Astrocyte (in vitro differentiated cells and primary cell): Measurements from ENCODE around the gene IPO7. TPM values are rescaled to one million over a fixed set of nuclear protein-coding genes. Genes with fewer than 3 reads are reported as not detected.
A peak's percentile ranks its signal among the peaks of the same experiment; 100 is the strongest.

ENCODE experiments used
- DNase-seq: peaks from one replicate; pipeline ENCODE4 v3.0.0-alpha.2; 2010; ENCODE audit warnings: low read depth
- FAIRE-seq: peaks from 2 replicates; lab custom pipeline; 2011; peaks lifted over from hg19 to GRCh38; lab: Jason Lieb, UNC
- H2AFZ ChIP-seq: 2 replicates; pipeline ENCODE4 v1.6.0; 2012; ENCODE audit warnings: low read depth, low read length, inconsistent platforms
- H3K27ac ChIP-seq: 2 replicates; pipeline ENCODE4 v1.5.1; 2011; ENCODE audit warnings: low read depth, low read length, inconsistent platforms
- H3K27me3 ChIP-seq: 2 replicates; pipeline ENCODE4 v1.6.0; 2011; ENCODE audit warnings: low read length, inconsistent platforms; ENCODE audit not compliant: insufficient read depth
- H3K36me3 ChIP-seq: 2 replicates; pipeline ENCODE4 v1.5.1; 2011; ENCODE audit warnings: low read length, inconsistent platforms; ENCODE audit not compliant: insufficient read depth
- H3K4me1 ChIP-seq: 2 replicates; pipeline ENCODE4 v1.5.1; 2011; ENCODE audit warnings: low read length, inconsistent platforms; ENCODE audit not compliant: insufficient read depth
- H3K4me2 ChIP-seq: 2 replicates; pipeline ENCODE4 v1.6.0; 2012; ENCODE audit warnings: low read length, inconsistent platforms
- H3K4me3 ChIP-seq: 2 replicates; pipeline ENCODE4 v1.5.1; 2011; ENCODE audit warnings: low read depth, mild to moderate bottlenecking, low read length, inconsistent platforms; ENCODE audit not compliant: insufficient read depth
- H3K79me2 ChIP-seq: 2 replicates; pipeline ENCODE4 v1.6.0; 2012; ENCODE audit warnings: mild to moderate bottlenecking, low read length, inconsistent platforms; ENCODE audit not compliant: insufficient read depth
- H3K9ac ChIP-seq: 2 replicates; pipeline ENCODE4 v1.6.0; 2012; ENCODE audit warnings: mild to moderate bottlenecking, low read length, inconsistent platforms
- H3K9me3 ChIP-seq: 2 replicates; pipeline ENCODE4 v1.5.1; 2012; ENCODE audit warnings: low read depth, mild to moderate bottlenecking, low read length, inconsistent platforms; ENCODE audit not compliant: insufficient read depth
- H4K20me1 ChIP-seq: 2 replicates; pipeline ENCODE4 v1.6.0; 2012; ENCODE audit warnings: low read length, inconsistent platforms; ENCODE audit not compliant: insufficient read depth
- H3K27ac Mint-ChIP-seq: one replicate; pipeline ENCODE4 v1.8.0; 2021; ENCODE audit warnings: mild to moderate bottlenecking, mixed read lengths; ENCODE audit not compliant: unreplicated experiment
- H3K27me3 Mint-ChIP-seq: one replicate; pipeline ENCODE4 v1.8.0; 2021; ENCODE audit warnings: low read depth, mixed read lengths; ENCODE audit not compliant: unreplicated experiment
- H3K36me3 Mint-ChIP-seq: one replicate; pipeline ENCODE4 v1.8.0; 2021; ENCODE audit warnings: low read depth, mixed read lengths; ENCODE audit not compliant: unreplicated experiment
- H3K4me1 Mint-ChIP-seq: one replicate; pipeline ENCODE4 v1.8.0; 2021; ENCODE audit warnings: low read depth, mixed read lengths; ENCODE audit not compliant: unreplicated experiment
- H3K4me3 Mint-ChIP-seq: one replicate; pipeline ENCODE4 v1.8.0; 2021; ENCODE audit warnings: mild to moderate bottlenecking, moderate library complexity, mixed read lengths; ENCODE audit not compliant: unreplicated experiment
- H3K9me3 Mint-ChIP-seq: one replicate; pipeline ENCODE4 v1.8.0; 2021; ENCODE audit warnings: mild to moderate bottlenecking, mixed read lengths; ENCODE audit not compliant: unreplicated experiment
- CTCF ChIP-seq: IDR thresholded peaks from 2 replicates; pipeline ENCODE4 v1.5.1; 2011; ENCODE audit warnings: low read depth, mild to moderate bottlenecking, inconsistent platforms, low read length, moderate library complexity; ENCODE audit not compliant: insufficient read depth
- EZH2 ChIP-seq: IDR thresholded peaks from 2 replicates; pipeline ENCODE4 v1.6.1; 2012; ENCODE audit warnings: mild to moderate bottlenecking, low read length, inconsistent platforms; ENCODE audit not compliant: insufficient read depth
- total RNA-seq: library from RNA; stranded (reverse); gene quantifications from 2 replicates; pipeline ENCODE4 v1.2.1, GENCODE V29; 2021

The IPO7 gene
- total RNA-seq, 1 donor from 2014 or later: 142 TPM

- no peaks in the 10 kb centered on the region for H3K9me3 Mint-ChIP-seq
- no peak overlapping the region for H3K9ac ChIP-seq
- H3K27me3 Mint-ChIP-seq: no peaks in the 10 kb centered on the region
- no peaks in the 10 kb centered on the region for H3K36me3 ChIP-seq
- H3K9me3 ChIP-seq: no peaks in the 10 kb centered on the region
- TF ChIP-seq CTCF (no peak), EZH2 (no peak)
- no peaks in the 10 kb centered on the region for H3K79me2 ChIP-seq
- no peaks in the 10 kb centered on the region for H3K4me1 Mint-ChIP-seq
- H3K4me3 ChIP-seq: no peak overlapping the region
- H3K4me2 ChIP-seq: peak overlapping the region; percentile 19
- no peaks in the 10 kb centered on the region for H3K36me3 Mint-ChIP-seq
- H3K27me3 ChIP-seq: no peaks in the 10 kb centered on the region
- no peaks in the 10 kb centered on the region for H3K4me1 ChIP-seq
- no peak overlapping the region for H2AFZ ChIP-seq
- no peak overlapping the region for H3K27ac ChIP-seq
- FAIRE-seq (no peak), DNase-seq (no peak)
- H4K20me1 ChIP-seq: no peaks in the 10 kb centered on the region
- no peak overlapping the region for H3K27ac Mint-ChIP-seq
- H3K4me3 Mint-ChIP-seq: no peak overlapping the region
Measured at GRCh38 chr11:9377036-9377435, 7.4 kb upstream of the IPO7 start.

- no peaks in the 10 kb centered on the region for H3K9me3 Mint-ChIP-seq
- Histone ChIP-seq H2AFZ (no peak overlapping the region), H3K4me3 (no peak overlapping the region), H3K4me1 (no peaks in the 10 kb centered on the region), H3K36me3 (no peaks in the 10 kb centered on the region), H3K27me3 (no peaks in the 10 kb centered on the region), H3K9me3 (no peaks in the 10 kb centered on the region), H3K4me2 (no peak overlapping the region), H4K20me1 (no peaks in the 10 kb centered on the region), H3K79me2 (no peaks in the 10 kb centered on the region), H3K9ac (no peak overlapping the region), H3K27ac (no peak overlapping the region)
- H3K4me3 Mint-ChIP-seq: no peak overlapping the region
- no peak for FAIRE-seq
- H3K27ac Mint-ChIP-seq: no peak overlapping the region
- DNase-seq: no peak
- H3K4me1 Mint-ChIP-seq: no peaks in the 10 kb centered on the region
- no peak for TF ChIP-seq EZH2
- TF ChIP-seq CTCF: no peak
- H3K27me3 Mint-ChIP-seq: no peaks in the 10 kb centered on the region
- H3K36me3 Mint-ChIP-seq: no peaks in the 10 kb centered on the region
Measured at GRCh38 chr11:9379041-9379440, 5.4 kb upstream of the IPO7 start.

GRCh38 chr11:9380773-9381172 is 3.7 kb upstream of the IPO7 start:
- Histone ChIP-seq H3K4me2 (no peak overlapping the region), H3K9me3 (no peaks in the 10 kb centered on the region), H3K79me2 (peaks cover 14% of the 10 kb centered on the region), H3K4me3 (no peak overlapping the region), H4K20me1 (peaks cover 8% of the 10 kb centered on the region), H3K36me3 (no peaks in the 10 kb centered on the region), H2AFZ (no peak overlapping the region), H3K27ac (no peak overlapping the region), H3K4me1 (peaks cover 3% of the 10 kb centered on the region), H3K27me3 (no peaks in the 10 kb centered on the region), H3K9ac (no peak overlapping the region)
- DNase-seq (no peak), FAIRE-seq (no peak)
- no peaks in the 10 kb centered on the region for H3K27me3 Mint-ChIP-seq
- H3K4me3 Mint-ChIP-seq: no peak overlapping the region
- TF ChIP-seq EZH2 (no peak), CTCF (no peak)
- H3K9me3 Mint-ChIP-seq: no peaks in the 10 kb centered on the region
- H3K4me1 Mint-ChIP-seq: peaks cover 3% of the 10 kb centered on the region
- no peak overlapping the region for H3K27ac Mint-ChIP-seq
- H3K36me3 Mint-ChIP-seq: no peaks in the 10 kb centered on the region
